Omental fat pad (tissue), 4 donors: Measurements from ENCODE around the gene SMOC2. TPM values are rescaled to one million over a fixed set of nuclear protein-coding genes. Genes with fewer than 3 reads are reported as not detected.
A peak's percentile ranks its signal among the peaks of the same experiment; 100 is the strongest.

Experiments used
- ATAC-seq: fragments of 150-250 bp; one replicate; pipeline ENCODE4 v1.9.1; 2016; ENCODE audit warnings: mild to moderate bottlenecking, moderate library complexity; ENCODE audit not compliant: low FRiP score
- DNase-seq: peaks from one replicate; pipeline ENCODE4 v3.0.0-alpha.2; 2019; ENCODE audit warnings: low spot score
- CTCF ChIP-seq, 3 donors: fragments of 450-650 bp; IDR thresholded peaks; one replicate each; pipeline ENCODE4 v1.5.1; 2016 to 2017; ENCODE audit warnings: antibody characterized with exemption in 3 of 3, mild to moderate bottlenecking in 3 of 3, moderate library complexity in 2 of 3
- total RNA-seq, 4 donors: library from RNA; depleted of rRNA; stranded (reverse); fragments of >200 nt; gene quantifications; one replicate each; pipeline ENCODE4 v1.1.0, GENCODE V29; 2016

The SMOC2 gene
- total RNA-seq, 4 donors from 2014 or later: 53.1 to 164 (median 102) TPM

DNA sequence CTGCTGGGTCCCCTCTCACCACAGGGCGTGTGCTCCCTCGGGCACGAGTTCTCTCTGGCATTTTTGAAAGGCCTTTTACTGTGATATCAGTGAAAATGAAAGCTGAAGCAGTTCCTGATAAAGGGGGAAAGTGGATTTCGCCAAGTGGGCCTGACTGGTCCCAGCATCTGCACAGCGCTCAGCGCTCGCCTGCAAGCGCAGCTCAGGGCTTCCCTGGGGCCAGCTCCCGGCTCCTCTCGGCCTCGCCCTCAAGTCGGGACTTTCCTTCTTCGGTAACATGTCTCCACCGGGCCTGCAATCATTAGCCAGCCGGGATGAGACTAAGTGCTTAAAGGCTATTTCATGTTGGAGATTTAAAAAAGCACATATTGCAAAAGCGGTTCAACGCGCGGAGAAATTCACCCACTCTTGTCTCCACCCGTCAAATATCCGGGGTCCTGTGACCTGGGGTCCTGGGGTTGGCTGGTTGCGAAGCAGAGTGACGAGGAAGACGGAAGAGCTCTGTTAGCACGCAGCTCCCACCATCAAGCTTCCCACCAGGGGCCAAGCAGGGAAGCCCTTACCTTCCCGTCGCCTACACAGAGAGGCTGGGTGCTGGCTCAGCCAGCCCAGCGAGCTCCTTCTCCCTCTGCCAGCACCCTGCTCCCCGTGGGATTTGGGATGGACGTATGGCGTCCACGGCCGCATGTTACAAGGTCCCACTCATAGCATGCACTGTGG is 114.1 kb downstream of the SMOC2 start:
- DNase-seq (no peak), ATAC-seq (no peak)
- no peak for TF ChIP-seq CTCF (IDR thresholded peaks at IDR 0.05)

- no peak for DNase-seq
- no peak for TF ChIP-seq CTCF (IDR thresholded peaks at IDR 0.05)
- no peak for ATAC-seq
Observed at GRCh38 chr6:168555618-168556273, 114.8 kb downstream of the SMOC2 start.

- ATAC-seq: no peak
- no peak for TF ChIP-seq CTCF (IDR thresholded peaks at IDR 0.05)
- DNase-seq: no peak
Observed at GRCh38 chr6:168557512-168557911, 116.5 kb downstream of the SMOC2 start.

- ATAC-seq (no peak), DNase-seq (no peak)
- TF ChIP-seq CTCF (IDR thresholded peaks at IDR 0.05): no peak
Observed at GRCh38 chr6:168558686-168559085, 117.7 kb downstream of the SMOC2 start.

DNA sequence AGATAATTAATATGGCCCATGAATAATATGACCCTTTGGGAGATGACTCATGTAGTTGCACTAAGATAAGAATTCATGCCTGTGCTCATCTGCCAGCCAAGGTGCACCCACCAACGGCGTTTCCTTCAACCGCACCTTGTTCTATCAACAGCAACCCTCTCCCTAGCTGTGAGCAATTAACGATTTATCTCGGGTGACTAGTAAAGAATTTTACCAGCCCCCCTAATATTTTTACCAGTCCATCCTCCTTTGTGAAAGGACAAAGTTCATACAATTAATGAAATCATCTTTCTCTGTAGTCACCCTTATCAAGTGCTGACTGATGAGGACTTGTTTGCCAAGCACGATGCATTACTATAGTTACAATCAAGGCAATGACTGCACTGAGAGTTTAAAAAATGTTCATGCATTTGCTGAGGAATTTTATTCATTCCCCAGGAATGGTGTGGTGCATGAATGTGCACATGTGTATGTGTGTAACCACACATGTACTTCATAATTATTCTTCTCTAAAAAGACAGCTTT is 118.7 kb downstream of the SMOC2 start:
- DNase-seq (no peak), ATAC-seq (peak; percentile 91)
- TF ChIP-seq CTCF (IDR thresholded peaks at IDR 0.05): no peak

- DNase-seq (no peak), ATAC-seq (no peak)
- TF ChIP-seq CTCF (IDR thresholded peaks at IDR 0.05): no peak
Observed at GRCh38 chr6:168560126-168560525, 119.1 kb downstream of the SMOC2 start.
